Body of pancreas (tissue), 4 donors: Measurements from ENCODE around the gene PEDS1. TPM values are rescaled to one million over a fixed set of nuclear protein-coding genes. Genes with fewer than 3 reads are reported as not detected.
A peak's percentile ranks its signal among the peaks of the same experiment; 100 is the strongest.

Source experiments
- ATAC-seq: fragments of 150-250 bp; one replicate; pipeline ENCODE4 v1.9.1; 2016
- DNase-seq, 4 donors: peaks; one replicate each; pipeline ENCODE4 v3.0.0-alpha.2; 2019
- H3K27ac ChIP-seq, 4 donors: fragments of 200-600 bp; sonication (generic); 1 replicate in 3 of 4; 2 replicates in 1 of 4; pipeline versions ENCODE4 v1.5.1 to v1.6.1; 2016 to 2019; ENCODE audit warnings: mild to moderate bottlenecking in 1 of 4, mixed read lengths in 1 of 4, moderate library complexity in 1 of 4
- H3K27me3 ChIP-seq, 2 donors: fragments of 200-600 bp; sonication (generic); one replicate each; pipeline ENCODE4 v1.6.0; 2016; ENCODE audit warnings: mild to moderate bottlenecking in 1 of 2
- H3K36me3 ChIP-seq, 2 donors: fragments of 200-600 bp; sonication (generic); replicated peaks in 1 of 2; 2 replicates each; pipeline ENCODE4 v1.5.1; 2016; ENCODE audit warnings: low read depth in 2 of 2; ENCODE audit not compliant: insufficient read depth in 1 of 2
- H3K4me1 ChIP-seq: fragments of 200-600 bp; sonication (generic); one replicate; pipeline ENCODE4 v1.6.0; 2016
- H3K4me3 ChIP-seq, 2 donors: fragments of 200-600 bp; sonication (generic); 1 replicate in 1 of 2; 2 replicates in 1 of 2; pipeline ENCODE4 v1.5.1; 2016 to 2019
- H3K9me3 ChIP-seq, 3 donors: fragments of 200-600 bp; sonication (generic); 1 replicate in 2 of 3; 2 replicates in 1 of 3; pipeline ENCODE4 v1.5.1; 2016
- POLR2A ChIP-seq, 3 donors: fragments of 450-650 bp; IDR thresholded peaks; one replicate each; pipeline ENCODE4 v1.6.1; 2016; ENCODE audit warnings: antibody characterized with exemption in 3 of 3, mild to moderate bottlenecking in 2 of 3
- WGBS, 2 donors: methylation state at CpG; one replicate each; pipeline ENCODE4 v1.1.5; 2017; 5-methylcytosine and 5-hydroxymethylcytosine counted together
- intact Hi-C: fragments of 100-400 bp; cut with DNase I; formaldehyde crosslinking; loops from one replicate; pipeline ENCODE4 v1.15.1; 2023
- total RNA-seq, 2 donors: library from RNA; depleted of rRNA; stranded (reverse); fragments of >200 nt; gene quantifications; one replicate each; pipeline ENCODE4 v1.1.0, GENCODE V29; 2016
- TF ChIP-seq, protein P1 (sequence below), 7 experiments: fragments of 450-650 bp in 4 of 7; fragments of 200-600 bp in 3 of 7; sonication (generic) in 3 of 7; IDR thresholded peaks; one replicate each; pipeline ENCODE4 v1.5.1; 2016 to 2019; ENCODE audit warnings: antibody characterized with exemption in 7 of 7

PEDS1 gene
- total RNA-seq, 2 donors from 2014 or later = 9.1 to 9.6 TPM

DNA sequence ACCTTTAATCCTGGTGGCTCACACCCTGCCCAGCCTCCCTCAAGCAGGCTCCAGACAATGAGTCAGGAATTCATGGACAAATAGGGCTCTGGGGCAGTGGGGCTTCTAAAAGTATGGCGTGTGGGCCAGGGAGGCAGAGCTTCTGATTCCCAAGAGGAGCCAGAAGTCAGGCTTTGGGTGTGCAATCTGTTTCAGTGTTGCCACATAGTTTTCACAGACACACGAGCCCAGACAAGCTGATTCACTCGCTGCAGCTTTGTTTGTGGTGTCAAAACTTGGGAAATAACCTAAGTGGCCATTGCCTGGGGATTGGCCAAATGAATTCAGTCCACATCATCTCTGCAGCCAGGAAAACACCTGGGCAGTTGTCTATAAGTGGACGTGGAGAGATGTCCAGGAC lies 9.2 kb downstream of the PEDS1 start:
- peak in 1 of 4 donors; percentile 63 for DNase-seq
- WGBS, 2 donors = 59 to 62% methylated on average over 4 of the region's 4 CpGs

DNA sequence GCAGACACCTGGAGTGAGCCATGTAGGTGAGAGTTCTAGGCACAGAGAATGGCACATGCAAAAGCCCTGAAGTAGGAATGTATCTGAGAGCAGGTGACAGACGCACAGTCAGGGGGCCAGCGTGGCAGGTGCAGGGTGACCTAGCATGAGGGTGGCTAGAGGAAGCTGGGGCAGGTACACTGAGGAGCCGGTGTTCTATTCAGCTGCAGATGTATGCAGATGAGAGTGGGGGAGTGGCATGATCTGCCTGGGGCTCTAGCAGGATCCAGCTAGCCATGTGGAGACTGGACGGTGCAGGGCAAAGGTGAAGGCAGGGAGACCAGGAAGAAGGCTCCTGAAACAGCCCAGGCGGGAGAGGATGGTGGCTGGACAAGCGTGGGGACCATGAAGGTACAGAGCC lies 10.7 kb downstream of the PEDS1 start:
- ATAC-seq (no peak), DNase-seq (no peak)
- WGBS, 2 donors = 87 to 100% methylated on average over 6 of the region's 6 CpGs
- no peak overlapping the region for H3K4me3 ChIP-seq
- no peaks in the 10 kb centered on the region for H3K36me3 ChIP-seq
- no peaks in the 10 kb centered on the region for H3K27me3 ChIP-seq
- TF ChIP-seq, protein P1, sequence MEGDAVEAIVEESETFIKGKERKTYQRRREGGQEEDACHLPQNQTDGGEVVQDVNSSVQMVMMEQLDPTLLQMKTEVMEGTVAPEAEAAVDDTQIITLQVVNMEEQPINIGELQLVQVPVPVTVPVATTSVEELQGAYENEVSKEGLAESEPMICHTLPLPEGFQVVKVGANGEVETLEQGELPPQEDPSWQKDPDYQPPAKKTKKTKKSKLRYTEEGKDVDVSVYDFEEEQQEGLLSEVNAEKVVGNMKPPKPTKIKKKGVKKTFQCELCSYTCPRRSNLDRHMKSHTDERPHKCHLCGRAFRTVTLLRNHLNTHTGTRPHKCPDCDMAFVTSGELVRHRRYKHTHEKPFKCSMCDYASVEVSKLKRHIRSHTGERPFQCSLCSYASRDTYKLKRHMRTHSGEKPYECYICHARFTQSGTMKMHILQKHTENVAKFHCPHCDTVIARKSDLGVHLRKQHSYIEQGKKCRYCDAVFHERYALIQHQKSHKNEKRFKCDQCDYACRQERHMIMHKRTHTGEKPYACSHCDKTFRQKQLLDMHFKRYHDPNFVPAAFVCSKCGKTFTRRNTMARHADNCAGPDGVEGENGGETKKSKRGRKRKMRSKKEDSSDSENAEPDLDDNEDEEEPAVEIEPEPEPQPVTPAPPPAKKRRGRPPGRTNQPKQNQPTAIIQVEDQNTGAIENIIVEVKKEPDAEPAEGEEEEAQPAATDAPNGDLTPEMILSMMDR (IDR thresholded peaks at IDR 0.05) = no peak
- TF ChIP-seq POLR2A (IDR thresholded peaks at IDR 0.05) = no peak
- no peak overlapping the region for H3K27ac ChIP-seq
- intact Hi-C loops = no loop called here
- H3K9me3 ChIP-seq = no peaks in the 10 kb centered on the region
- peaks cover 36% of the 10 kb centered on the region for H3K4me1 ChIP-seq

More for the DNA sequence above, 9.2 kb downstream of the PEDS1 start:
- no peak overlapping the region for H3K4me3 ChIP-seq
- no peaks in the 10 kb centered on the region for H3K27me3 ChIP-seq
- peak overlapping the region in 1 of 4 donors; percentile 42 for H3K27ac ChIP-seq
- H3K9me3 ChIP-seq = no peaks in the 10 kb centered on the region
- peak; percentile 39 for ATAC-seq
- no peaks in the 10 kb centered on the region for H3K36me3 ChIP-seq
- intact Hi-C loops = no loop called here
- H3K4me1 ChIP-seq = peaks cover 31% of the 10 kb centered on the region
- TF ChIP-seq, protein P1 (IDR thresholded peaks at IDR 0.05) = no peak
- TF ChIP-seq POLR2A (IDR thresholded peaks at IDR 0.05) = no peak

DNA sequence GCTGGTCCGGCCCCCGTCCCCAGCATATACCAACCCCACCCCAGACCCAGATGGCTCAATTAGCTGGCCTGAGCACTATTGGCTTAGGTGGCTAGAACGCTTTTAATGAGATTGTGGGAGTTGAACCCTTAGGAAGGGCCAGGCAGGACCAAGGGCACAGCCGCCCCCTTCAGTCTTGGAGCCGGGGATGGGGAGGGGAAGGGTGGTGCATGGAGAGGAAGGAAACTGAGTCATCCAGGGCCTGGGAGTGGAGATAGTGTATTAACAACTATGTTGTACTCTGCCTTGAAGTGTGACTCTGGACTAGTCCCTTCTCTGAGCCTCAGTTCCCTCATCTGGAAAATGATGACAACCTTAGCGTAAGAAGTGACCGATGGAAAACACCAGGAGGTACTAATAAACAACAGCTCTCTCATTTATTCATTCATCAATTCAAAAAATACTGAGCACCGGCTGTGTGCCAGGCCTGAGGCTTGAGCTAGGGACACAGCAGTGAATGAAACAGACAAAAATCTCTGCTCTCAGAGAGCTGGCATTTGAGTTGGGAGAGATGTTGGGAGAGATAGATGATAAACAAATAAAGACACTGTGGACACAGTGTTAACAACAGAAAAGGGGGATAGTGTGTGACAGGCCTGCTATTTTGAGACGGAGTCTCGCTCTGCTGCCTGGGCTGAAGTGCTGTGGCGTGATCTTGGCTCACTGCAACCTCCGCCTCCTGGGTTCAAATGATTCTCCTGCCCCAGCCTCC lies 11.5 kb downstream of the PEDS1 start:
- intact Hi-C loops = no loop called here
- Histone ChIP-seq H3K27ac (peak overlapping the region in 1 of 4 donors; percentile 7), H3K36me3 (no peaks in the 10 kb centered on the region), H3K4me3 (no peak overlapping the region), H3K4me1 (peaks cover 44% of the 10 kb centered on the region), H3K9me3 (no peaks in the 10 kb centered on the region), H3K27me3 (no peaks in the 10 kb centered on the region)
- TF ChIP-seq POLR2A (IDR thresholded peaks at IDR 0.05) = no peak
- TF ChIP-seq, protein P1 (IDR thresholded peaks at IDR 0.05) = no peak
- ATAC-seq (no peak), DNase-seq (no peak)
- 90 to 95% methylated on average over 9 to 12 of the region's 12 CpGs for WGBS, 2 donors

DNA sequence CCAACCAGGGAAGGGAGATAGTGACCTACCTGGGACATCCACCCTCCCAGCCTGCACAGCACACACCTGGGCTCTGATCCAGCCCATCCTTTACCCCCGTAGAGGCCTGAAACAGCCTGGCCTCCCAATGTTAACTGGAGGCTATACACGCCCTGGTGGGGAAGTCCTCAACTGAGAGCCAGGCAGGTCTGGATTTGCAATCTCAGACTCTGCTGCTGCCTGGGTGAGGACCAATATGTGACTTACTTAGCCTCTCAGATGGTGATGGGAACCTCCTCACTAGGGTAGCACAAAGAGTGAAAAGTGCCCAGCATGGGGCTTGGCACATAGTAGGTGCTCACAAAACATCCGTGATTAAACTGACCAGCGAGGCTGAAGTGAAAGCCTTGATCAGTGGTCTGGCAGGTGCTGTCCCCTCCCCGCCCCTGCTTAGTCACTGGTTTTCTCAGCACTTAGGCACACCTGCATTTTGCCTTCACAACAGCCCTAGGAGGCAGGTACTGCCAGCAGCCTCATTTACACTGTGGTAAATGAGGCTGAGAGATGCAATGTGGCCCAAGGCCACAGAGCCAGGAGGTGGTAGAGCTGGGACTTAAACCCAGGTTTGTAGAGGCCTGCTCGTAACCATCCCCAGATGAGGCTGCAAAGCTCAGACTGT lies 12.4 kb downstream of the PEDS1 start:
- Histone ChIP-seq H3K9me3 (no peaks in the 10 kb centered on the region), H3K27me3 (no peaks in the 10 kb centered on the region), H3K4me3 (no peak overlapping the region), H3K36me3 (no peaks in the 10 kb centered on the region), H3K27ac (peak overlapping the region in 1 of 4 donors; percentile 7), H3K4me1 (peaks cover 37% of the 10 kb centered on the region)
- DNase-seq = no peak
- intact Hi-C loops = no loop called here
- WGBS, 2 donors = 75% methylated on average over 6 of the region's 6 CpGs; no CpG with 5 or more reads in 1 of the 2 donors
- no peak for ATAC-seq
- TF ChIP-seq, protein P1 (IDR thresholded peaks at IDR 0.05) = no peak
- no peak for TF ChIP-seq POLR2A (IDR thresholded peaks at IDR 0.05)
